Measurements from ENCODE around the gene UNCX. TPM values are rescaled to one million over a fixed set of nuclear protein-coding genes. Genes with fewer than 3 reads are reported as not detected.

Gene UNCX
- polyA plus RNA-seq, 1 donor (not counting 4 experiments of a cell fraction or from before 2014, with no cell fraction given), result not detected

GRCh38 chr7:1262441-1262840 lies 29.8 kb downstream of the UNCX start:
- no peak overlapping the region for H3K27ac ChIP-seq (ENCODE audit: control insufficient read depth, insufficient read depth, low read length)
- H3K9ac ChIP-seq (ENCODE audit: control insufficient read depth, extremely low read depth, insufficient read depth, low read length), result no peak overlapping the region
- no peaks in the 10 kb centered on the region for H3K9me3 ChIP-seq (ENCODE audit: control insufficient read depth, low read depth, low read length)
- no peaks in the 10 kb centered on the region for H3K79me2 ChIP-seq (ENCODE audit: control insufficient read depth, insufficient read depth, low read length)
- H3K4me3 ChIP-seq (ENCODE audit: control insufficient read depth in 2 of 3, extremely low read depth in 1 of 3, insufficient read depth in 2 of 3, low read depth in 1 of 3, low read length in 3 of 3), result no peak overlapping the region
- H3K36me3 ChIP-seq (ENCODE audit: control insufficient read depth in 2 of 2, extremely low read depth in 1 of 2, insufficient read depth in 2 of 2, low read length in 2 of 2), result no peaks in the 10 kb centered on the region
- no peak overlapping the region for H3K4me2 ChIP-seq (ENCODE audit: control insufficient read depth, extremely low read depth, insufficient read depth, low read depth, low read length)
- H4K20me1 ChIP-seq (ENCODE audit: control insufficient read depth, extremely low read depth, insufficient read depth, low read length), result no peaks in the 10 kb centered on the region
- H3K4me1 ChIP-seq (ENCODE audit: control insufficient read depth, extremely low read depth, insufficient read depth, low read length), result no peaks in the 10 kb centered on the region
- TF ChIP-seq CTCF (optimal IDR thresholded peaks at IDR 0.05 in 1 of 3, IDR thresholded peaks at IDR 0.05 in 1 of 3, conservative IDR thresholded peaks at IDR 0.05 in 1 of 3; ENCODE audit: extremely low read depth in 1 of 3, insufficient read depth in 2 of 3, low read length in 3 of 3) (no peak), EZH2 (IDR thresholded peaks at IDR 0.05; ENCODE audit: low read length) (no peak)
- FAIRE-seq (no peak), DNase-seq (ENCODE audit: low read depth, low spot score) (no peak)
- peaks cover 34% of the 10 kb centered on the region for H3K27me3 ChIP-seq (ENCODE audit: control insufficient read depth, extremely low read depth, insufficient read depth, low read length)
- no peaks in the 10 kb centered on the region for H3K9me1 ChIP-seq (ENCODE audit: control insufficient read depth, extremely low read depth, insufficient read depth, low read length)
- dilution Hi-C loops (cut with MboI; ENCODE audit: extremely low pct_ligation_motif_present, low sequenced_read_pairs), result no loop called here
- no peak overlapping the region for H2AFZ ChIP-seq (ENCODE audit: control insufficient read depth, low read length)

GRCh38 chr7:1263391-1263951 lies 30.8 kb downstream of the UNCX start:
- H3K9ac ChIP-seq (ENCODE audit: control insufficient read depth, extremely low read depth, insufficient read depth, low read length), result no peak overlapping the region
- no peaks in the 10 kb centered on the region for H4K20me1 ChIP-seq (ENCODE audit: control insufficient read depth, extremely low read depth, insufficient read depth, low read length)
- H3K9me1 ChIP-seq (ENCODE audit: control insufficient read depth, extremely low read depth, insufficient read depth, low read length), result no peaks in the 10 kb centered on the region
- DNase-seq (ENCODE audit: low read depth, low spot score) (no peak), FAIRE-seq (no peak)
- dilution Hi-C loops (cut with MboI; ENCODE audit: extremely low pct_ligation_motif_present, low sequenced_read_pairs), result no loop called here
- peaks cover 44% of the 10 kb centered on the region for H3K27me3 ChIP-seq (ENCODE audit: control insufficient read depth, extremely low read depth, insufficient read depth, low read length)
- H3K4me3 ChIP-seq (ENCODE audit: control insufficient read depth in 2 of 3, extremely low read depth in 1 of 3, insufficient read depth in 2 of 3, low read depth in 1 of 3, low read length in 3 of 3), result no peak overlapping the region
- TF ChIP-seq EZH2 (IDR thresholded peaks at IDR 0.05; ENCODE audit: low read length) (no peak), CTCF (optimal IDR thresholded peaks at IDR 0.05 in 1 of 3, IDR thresholded peaks at IDR 0.05 in 1 of 3, conservative IDR thresholded peaks at IDR 0.05 in 1 of 3; ENCODE audit: extremely low read depth in 1 of 3, insufficient read depth in 2 of 3, low read length in 3 of 3) (no peak)
- no peaks in the 10 kb centered on the region for H3K79me2 ChIP-seq (ENCODE audit: control insufficient read depth, insufficient read depth, low read length)
- H3K36me3 ChIP-seq (ENCODE audit: control insufficient read depth in 2 of 2, extremely low read depth in 1 of 2, insufficient read depth in 2 of 2, low read length in 2 of 2), result no peaks in the 10 kb centered on the region
- H3K9me3 ChIP-seq (ENCODE audit: control insufficient read depth, low read depth, low read length), result no peaks in the 10 kb centered on the region
- no peak overlapping the region for H2AFZ ChIP-seq (ENCODE audit: control insufficient read depth, low read length)
- H3K4me2 ChIP-seq (ENCODE audit: control insufficient read depth, extremely low read depth, insufficient read depth, low read depth, low read length), result no peak overlapping the region
- H3K27ac ChIP-seq (ENCODE audit: control insufficient read depth, insufficient read depth, low read length), result no peak overlapping the region
- H3K4me1 ChIP-seq (ENCODE audit: control insufficient read depth, extremely low read depth, insufficient read depth, low read length), result no peaks in the 10 kb centered on the region

All from keratinocyte (primary cell).